ENCODE results near the gene SOX5.

Gene SOX5

GRCh38 chr12:23694307-23694706 is 255.2 kb downstream of the SOX5 start:
- H4K12ac ChIP-seq (ENCODE audit: low read depth, low read length), result no peak overlapping the region

GRCh38 chr12:23687947-23688346 is 261.5 kb downstream of the SOX5 start:
- no peaks in the 10 kb centered on the region for H3K9me3 ChIP-seq (ENCODE audit: insufficient read depth, low read depth, low read length)
- H3K18ac ChIP-seq (ENCODE audit: low read length), result no peak overlapping the region
- H3K4me3 ChIP-seq (ENCODE audit: low read depth, low read length), result no peak overlapping the region
- H2AK5ac ChIP-seq (ENCODE audit: low read length), result no peak overlapping the region
- no peak overlapping the region for H3K14ac ChIP-seq (ENCODE audit: low read length)
- no peaks in the 10 kb centered on the region for H3K79me2 ChIP-seq (ENCODE audit: control insufficient read depth, insufficient read depth, low read length, poor library complexity)
- no peak overlapping the region for H3K23ac ChIP-seq (ENCODE audit: low read length)
- no peak overlapping the region for H2AFZ ChIP-seq (ENCODE audit: insufficient read depth, low read length, poor library complexity)
- no peaks in the 10 kb centered on the region for H3K36me3 ChIP-seq (ENCODE audit: control insufficient read depth in 1 of 2, insufficient read depth in 2 of 2, low read length in 2 of 2)
- no peak overlapping the region for H4K8ac ChIP-seq (ENCODE audit: low read depth, low read length)
- H3K79me1 ChIP-seq (ENCODE audit: low read length), result no peaks in the 10 kb centered on the region
- H4K91ac ChIP-seq (ENCODE audit: low read depth, low read length), result no peak overlapping the region
- no peak overlapping the region for H2BK5ac ChIP-seq (ENCODE audit: low read depth, low read length, poor library complexity)
- no peak overlapping the region for H3K27ac ChIP-seq (ENCODE audit: low read depth, low read length)
- no peak overlapping the region for H2BK12ac ChIP-seq (ENCODE audit: low read length)
- H3K4me2 ChIP-seq (ENCODE audit: low read length), result no peak overlapping the region
- H4K12ac ChIP-seq (ENCODE audit: low read depth, low read length), result no peak overlapping the region
- no peaks in the 10 kb centered on the region for H3K27me3 ChIP-seq (ENCODE audit: insufficient read depth, low read length)
- no peak overlapping the region for H3K4ac ChIP-seq (ENCODE audit: low read depth, low read length)
- DNase-seq, result no peak
- H3K4me1 ChIP-seq (ENCODE audit: control insufficient read depth in 1 of 2, insufficient read depth in 2 of 2, low read length in 2 of 2), result no peaks in the 10 kb centered on the region
- no CpG with 5 or more reads among the region's 1 CpG for WGBS (ENCODE audit: extremely low coverage, insufficient coverage, insufficient read length)
- no peak overlapping the region for H2BK120ac ChIP-seq (ENCODE audit: insufficient read depth, low read length, poor library complexity)
- no peak overlapping the region for H3K9ac ChIP-seq (ENCODE audit: low read length)

More at GRCh38 chr12:23694307-23694706, 255.2 kb downstream of the SOX5 start:
- H2BK120ac ChIP-seq (ENCODE audit: insufficient read depth, low read length, poor library complexity), result no peak overlapping the region
- H3K27ac ChIP-seq (ENCODE audit: low read depth, low read length), result no peak overlapping the region
- no peak overlapping the region for H3K9ac ChIP-seq (ENCODE audit: low read length)
- no peaks in the 10 kb centered on the region for H3K79me1 ChIP-seq (ENCODE audit: low read length)
- H3K4me1 ChIP-seq (ENCODE audit: control insufficient read depth in 1 of 2, insufficient read depth in 2 of 2, low read length in 2 of 2), result no peaks in the 10 kb centered on the region
- no peak overlapping the region for H3K4ac ChIP-seq (ENCODE audit: low read depth, low read length)
- no peak for DNase-seq
- no peaks in the 10 kb centered on the region for H3K36me3 ChIP-seq (ENCODE audit: control insufficient read depth in 1 of 2, insufficient read depth in 2 of 2, low read length in 2 of 2)
- no peak overlapping the region for H3K14ac ChIP-seq (ENCODE audit: low read length)
- H2BK12ac ChIP-seq (ENCODE audit: low read length), result no peak overlapping the region
- H3K79me2 ChIP-seq (ENCODE audit: control insufficient read depth, insufficient read depth, low read length, poor library complexity), result no peaks in the 10 kb centered on the region
- no peaks in the 10 kb centered on the region for H3K27me3 ChIP-seq (ENCODE audit: insufficient read depth, low read length)
- no peak overlapping the region for H2BK5ac ChIP-seq (ENCODE audit: low read depth, low read length, poor library complexity)
- H3K4me2 ChIP-seq (ENCODE audit: low read length), result no peak overlapping the region
- H2AK5ac ChIP-seq (ENCODE audit: low read length), result no peak overlapping the region
- no peaks in the 10 kb centered on the region for H3K9me3 ChIP-seq (ENCODE audit: insufficient read depth, low read depth, low read length)
- H3K18ac ChIP-seq (ENCODE audit: low read length), result no peak overlapping the region
- H4K91ac ChIP-seq (ENCODE audit: low read depth, low read length), result no peak overlapping the region
- H3K4me3 ChIP-seq (ENCODE audit: low read depth, low read length), result no peak overlapping the region
- no peak overlapping the region for H4K8ac ChIP-seq (ENCODE audit: low read depth, low read length)
- H3K23ac ChIP-seq (ENCODE audit: low read length), result no peak overlapping the region
- H2AFZ ChIP-seq (ENCODE audit: insufficient read depth, low read length, poor library complexity), result no peak overlapping the region

GRCh38 chr12:23686095-23686494 is 263.4 kb downstream of the SOX5 start:
- no peak overlapping the region for H3K14ac ChIP-seq (ENCODE audit: low read length)
- H2AK5ac ChIP-seq (ENCODE audit: low read length), result no peak overlapping the region
- H3K27ac ChIP-seq (ENCODE audit: low read depth, low read length), result no peak overlapping the region
- H2AFZ ChIP-seq (ENCODE audit: insufficient read depth, low read length, poor library complexity), result no peak overlapping the region
- no peak overlapping the region for H3K23ac ChIP-seq (ENCODE audit: low read length)
- no peak overlapping the region for H4K12ac ChIP-seq (ENCODE audit: low read depth, low read length)
- H2BK120ac ChIP-seq (ENCODE audit: insufficient read depth, low read length, poor library complexity), result no peak overlapping the region
- no peak overlapping the region for H3K4me3 ChIP-seq (ENCODE audit: low read depth, low read length)
- no peaks in the 10 kb centered on the region for H3K27me3 ChIP-seq (ENCODE audit: insufficient read depth, low read length)
- no peaks in the 10 kb centered on the region for H3K36me3 ChIP-seq (ENCODE audit: control insufficient read depth in 1 of 2, insufficient read depth in 2 of 2, low read length in 2 of 2)
- H2BK5ac ChIP-seq (ENCODE audit: low read depth, low read length, poor library complexity), result no peak overlapping the region
- H3K9ac ChIP-seq (ENCODE audit: low read length), result no peak overlapping the region
- H4K8ac ChIP-seq (ENCODE audit: low read depth, low read length), result no peak overlapping the region
- H3K4me2 ChIP-seq (ENCODE audit: low read length), result no peak overlapping the region
- no peaks in the 10 kb centered on the region for H3K79me1 ChIP-seq (ENCODE audit: low read length)
- H3K9me3 ChIP-seq (ENCODE audit: insufficient read depth, low read depth, low read length), result no peaks in the 10 kb centered on the region
- H3K4ac ChIP-seq (ENCODE audit: low read depth, low read length), result no peak overlapping the region
- H2BK12ac ChIP-seq (ENCODE audit: low read length), result no peak overlapping the region
- H3K4me1 ChIP-seq (ENCODE audit: control insufficient read depth in 1 of 2, insufficient read depth in 2 of 2, low read length in 2 of 2), result no peaks in the 10 kb centered on the region
- no peaks in the 10 kb centered on the region for H3K79me2 ChIP-seq (ENCODE audit: control insufficient read depth, insufficient read depth, low read length, poor library complexity)
- H3K18ac ChIP-seq (ENCODE audit: low read length), result no peak overlapping the region
- no peak for DNase-seq
- H4K91ac ChIP-seq (ENCODE audit: low read depth, low read length), result no peak overlapping the region

- Histone ChIP-seq H2AFZ (ENCODE audit: insufficient read depth, low read length, poor library complexity) (no peak overlapping the region), H3K27me3 (ENCODE audit: insufficient read depth, low read length) (no peaks in the 10 kb centered on the region), H3K9ac (ENCODE audit: low read length) (no peak overlapping the region), H3K4me2 (ENCODE audit: low read length) (no peak overlapping the region), H2BK120ac (ENCODE audit: insufficient read depth, low read length, poor library complexity) (no peak overlapping the region), H4K8ac (ENCODE audit: low read depth, low read length) (no peak overlapping the region), H3K36me3 (ENCODE audit: control insufficient read depth in 1 of 2, insufficient read depth in 2 of 2, low read length in 2 of 2) (no peaks in the 10 kb centered on the region), H3K9me3 (ENCODE audit: insufficient read depth, low read depth, low read length) (no peaks in the 10 kb centered on the region), H3K27ac (ENCODE audit: low read depth, low read length) (no peak overlapping the region), H3K79me1 (ENCODE audit: low read length) (no peaks in the 10 kb centered on the region), H3K4ac (ENCODE audit: low read depth, low read length) (no peak overlapping the region), H4K12ac (ENCODE audit: low read depth, low read length) (no peak overlapping the region), H3K23ac (ENCODE audit: low read length) (no peak overlapping the region), H2BK12ac (ENCODE audit: low read length) (no peak overlapping the region), H4K91ac (ENCODE audit: low read depth, low read length) (no peak overlapping the region), H2BK5ac (ENCODE audit: low read depth, low read length, poor library complexity) (no peak overlapping the region), H3K4me1 (ENCODE audit: control insufficient read depth in 1 of 2, insufficient read depth in 2 of 2, low read length in 2 of 2) (no peaks in the 10 kb centered on the region), H3K4me3 (ENCODE audit: low read depth, low read length) (no peak overlapping the region), H3K14ac (ENCODE audit: low read length) (no peak overlapping the region), H3K79me2 (ENCODE audit: control insufficient read depth, insufficient read depth, low read length, poor library complexity) (no peaks in the 10 kb centered on the region), H3K18ac (ENCODE audit: low read length) (no peak overlapping the region), H2AK5ac (ENCODE audit: low read length) (no peak overlapping the region)
- DNase-seq, result no peak
- WGBS (ENCODE audit: extremely low coverage, insufficient coverage, insufficient read length), result no CpG with 5 or more reads among the region's 1 CpG
Measured at GRCh38 chr12:23684121-23684520, 265.3 kb downstream of the SOX5 start.

- no peak for DNase-seq
- Histone ChIP-seq H2AK5ac (ENCODE audit: low read length) (no peak overlapping the region), H2BK5ac (ENCODE audit: low read depth, low read length, poor library complexity) (no peak overlapping the region), H3K14ac (ENCODE audit: low read length) (no peak overlapping the region), H2BK12ac (ENCODE audit: low read length) (no peak overlapping the region), H2AFZ (ENCODE audit: insufficient read depth, low read length, poor library complexity) (no peak overlapping the region), H3K36me3 (ENCODE audit: control insufficient read depth in 1 of 2, insufficient read depth in 2 of 2, low read length in 2 of 2) (no peaks in the 10 kb centered on the region), H4K91ac (ENCODE audit: low read depth, low read length) (no peak overlapping the region), H4K8ac (ENCODE audit: low read depth, low read length) (no peak overlapping the region), H3K4me3 (ENCODE audit: low read depth, low read length) (no peak overlapping the region), H3K79me2 (ENCODE audit: control insufficient read depth, insufficient read depth, low read length, poor library complexity) (no peaks in the 10 kb centered on the region), H3K18ac (ENCODE audit: low read length) (no peak overlapping the region), H3K4me1 (ENCODE audit: control insufficient read depth in 1 of 2, insufficient read depth in 2 of 2, low read length in 2 of 2) (no peaks in the 10 kb centered on the region), H3K4me2 (ENCODE audit: low read length) (no peak overlapping the region), H3K4ac (ENCODE audit: low read depth, low read length) (no peak overlapping the region), H3K27ac (ENCODE audit: low read depth, low read length) (no peak overlapping the region), H4K12ac (ENCODE audit: low read depth, low read length) (no peak overlapping the region), H3K27me3 (ENCODE audit: insufficient read depth, low read length) (no peaks in the 10 kb centered on the region), H3K79me1 (ENCODE audit: low read length) (no peaks in the 10 kb centered on the region), H3K9me3 (ENCODE audit: insufficient read depth, low read depth, low read length) (no peaks in the 10 kb centered on the region), H3K9ac (ENCODE audit: low read length) (no peak overlapping the region), H3K23ac (ENCODE audit: low read length) (no peak overlapping the region), H2BK120ac (ENCODE audit: insufficient read depth, low read length, poor library complexity) (no peak overlapping the region)
Measured at GRCh38 chr12:23681237-23681636, 268.2 kb downstream of the SOX5 start.
